HG03521 (cell line): ENCODE data around the gene ATP8B2.
A peak's percentile ranks its signal among the peaks of the same experiment; 100 is the strongest.
"Not testable (repeated sequence)": the region's sequence is repeated elsewhere in the genome, so short reads cannot be mapped to it uniquely, and the experiment has no call there.

Source experiments
- ATAC-seq: cut with Tn5 transposase; IDR thresholded peaks from one replicate; pipeline ENCODE4 v1.9.1; 2021; ENCODE audit warnings: mild to moderate bottlenecking, moderate library complexity; ENCODE audit not compliant: unreplicated experiment

Gene ATP8B2

GRCh38 chr1:154324669-154325582 lies at the start of gene ATP8B2:
TSS of gene ATP8B2 (plus strand) at chr1:154325525. CDS start at chr1:154328142, 2,617 bp downstream.
- ATAC-seq = peak; percentile 32

GRCh38 chr1:154276797-154277196 lies 48.5 kb upstream of the ATP8B2 start:
- ATAC-seq = no peak

- ATAC-seq = not testable (repeated sequence)
Measured at GRCh38 chr1:154287591-154287990, 37.7 kb upstream of the ATP8B2 start.

GRCh38 chr1:154288661-154289060 lies 36.7 kb upstream of the ATP8B2 start:
- no peak for ATAC-seq

GRCh38 chr1:154290921-154291320 lies 34.4 kb upstream of the ATP8B2 start:
- no peak for ATAC-seq

- no peak for ATAC-seq
Measured at GRCh38 chr1:154295408-154296235, 29.7 kb upstream of the ATP8B2 start.

GRCh38 chr1:154301582-154301981 lies 23.7 kb upstream of the ATP8B2 start:
- ATAC-seq = no peak

- no peak for ATAC-seq
Measured at GRCh38 chr1:154304664-154305337, 20.5 kb upstream of the ATP8B2 start.

- no peak for ATAC-seq
Measured at GRCh38 chr1:154306151-154306550, 19.2 kb upstream of the ATP8B2 start.

GRCh38 chr1:154307670-154308270 lies 17.6 kb upstream of the ATP8B2 start:
- ATAC-seq = not testable (repeated sequence)

GRCh38 chr1:154309136-154309535 lies 16.2 kb upstream of the ATP8B2 start:
- ATAC-seq = not testable (repeated sequence)

- ATAC-seq = not testable (repeated sequence)
Measured at GRCh38 chr1:154312229-154313065, 12.9 kb upstream of the ATP8B2 start.

- ATAC-seq = no peak
Measured at GRCh38 chr1:154313066-154313356, 12.3 kb upstream of the ATP8B2 start.

GRCh38 chr1:154314226-154314625 lies 11.1 kb upstream of the ATP8B2 start:
- ATAC-seq = not testable (repeated sequence)

- no peak for ATAC-seq
Measured at GRCh38 chr1:154316704-154317103, 8.6 kb upstream of the ATP8B2 start.

- no peak for ATAC-seq
Measured at GRCh38 chr1:154318386-154318785, 6.9 kb upstream of the ATP8B2 start.

GRCh38 chr1:154320882-154321608 lies 4.3 kb upstream of the ATP8B2 start, which contains the start of gene AQP10:
TSS of gene AQP10 (plus strand) at chr1:154321093. CDS start at chr1:154321156, 63 bp downstream.
- ATAC-seq = no peak

- not testable (repeated sequence) for ATAC-seq
Measured at GRCh38 chr1:154321609-154321934, 3.8 kb upstream of the ATP8B2 start.

- ATAC-seq = no peak
Measured at GRCh38 chr1:154323493-154323892, 1.8 kb upstream of the ATP8B2 start.
